A673 (cell line): Measurements from ENCODE around the gene SERPINA6.

ENCODE experiments used
- CTCF ChIP-seq: fragments of 300-800, 200-600 bp; sonication (generic); conservative IDR thresholded peaks from 2 replicates; pipeline ENCODE4 v1.5.1; 2017; ENCODE audit warnings: low read depth, mild to moderate bottlenecking, antibody characterized with exemption, low read length, moderate library complexity, mixed read lengths
- EZH2 ChIP-seq: fragments of 200-600 bp; sonication (generic); IDR thresholded peaks from 2 replicates; pipeline ENCODE4 v1.6.1; 2017; ENCODE audit warnings: borderline replicate concordance, low read depth, mild to moderate bottlenecking, mixed read lengths, antibody characterized with exemption, low read length; ENCODE audit not compliant: poor library complexity, severe bottlenecking

- TF ChIP-seq CTCF (no peak), EZH2 (no peak)
These were observed 18.7 kb upstream of the SERPINA6 start for GRCh38 chr14:94341656-94342333.
